Fibroblast of upper back skin (primary cell): ENCODE measurements around the gene C2CD2.
"Not testable (repeated sequence)": the region's sequence is repeated elsewhere in the genome, so short reads cannot be mapped to it uniquely, and the experiment has no call there.

Experiments
- DNase-seq: peaks from one replicate; pipeline ENCODE4 v3.0.0-alpha.2; 2013

The C2CD2 gene

GRCh38 chr21:41973861-41974751 lies 20.3 kb upstream of the C2CD2 start:
- no peak for DNase-seq

- no peak for DNase-seq
Measured at GRCh38 chr21:41973427-41973831, 19.6 kb upstream of the C2CD2 start.

GRCh38 chr21:41972511-41973205 lies 18.8 kb upstream of the C2CD2 start:
- DNase-seq, result no peak

GRCh38 chr21:41971891-41972290 lies 18.1 kb upstream of the C2CD2 start:
- DNase-seq, result no peak

GRCh38 chr21:41970751-41971653 lies 17.2 kb upstream of the C2CD2 start:
- no peak for DNase-seq

GRCh38 chr21:41970106-41970391 lies 16.2 kb upstream of the C2CD2 start:
- no peak for DNase-seq

- DNase-seq, result no peak
Measured at GRCh38 chr21:41967708-41968107, 13.9 kb upstream of the C2CD2 start.

- DNase-seq, result no peak
Measured at GRCh38 chr21:41966872-41967621, 13.2 kb upstream of the C2CD2 start.

GRCh38 chr21:41966041-41966833 lies 12.4 kb upstream of the C2CD2 start:
- DNase-seq, result no peak

- DNase-seq, result no peak
Measured at GRCh38 chr21:41965461-41966013, 11.7 kb upstream of the C2CD2 start.

GRCh38 chr21:41965045-41965444 lies 11.2 kb upstream of the C2CD2 start:
- DNase-seq, result no peak

GRCh38 chr21:41964171-41964570 lies 10.4 kb upstream of the C2CD2 start:
- DNase-seq, result no peak

GRCh38 chr21:41962425-41962966 lies 8.7 kb upstream of the C2CD2 start:
- DNase-seq, result no peak

- no peak for DNase-seq
Measured at GRCh38 chr21:41961753-41962152, 7.9 kb upstream of the C2CD2 start.

- DNase-seq, result no peak
Measured at GRCh38 chr21:41961282-41961701, 7.5 kb upstream of the C2CD2 start.

GRCh38 chr21:41960386-41960785 lies 6.6 kb upstream of the C2CD2 start:
- DNase-seq, result no peak

GRCh38 chr21:41959697-41960096 lies 5.9 kb upstream of the C2CD2 start:
- DNase-seq, result not testable (repeated sequence)

GRCh38 chr21:41958886-41959563 lies 5.2 kb upstream of the C2CD2 start:
- DNase-seq, result no peak

GRCh38 chr21:41957991-41958766 lies 4.4 kb upstream of the C2CD2 start:
- DNase-seq, result peak; percentile 95
